Smooth muscle cell (in vitro differentiated cells): ENCODE measurements around the gene HNRNPD. TPM values are rescaled to one million over a fixed set of nuclear protein-coding genes. Genes with fewer than 3 reads are reported as not detected.
"Not testable (repeated sequence)": the region's sequence is repeated elsewhere in the genome, so short reads cannot be mapped to it uniquely, and the experiment has no call there.

Experiments
- DNase-seq: peaks from one replicate; lab custom pipeline; 2025; ENCODE audit not compliant: unreplicated experiment; lab: John Stamatoyannopoulos, UW
- H2AFZ ChIP-seq: fragments of 200-600 bp; sonication (generic); 2 replicates; pipeline ENCODE4 v1.6.0; 2016; ENCODE audit warnings: antibody characterized with exemption, low read depth, mild to moderate bottlenecking
- H3F3A ChIP-seq: fragments of 200-600 bp; sonication (generic); 2 replicates; pipeline ENCODE4 v1.6.0; 2017; ENCODE audit warnings: antibody characterized with exemption, low read depth
- H3K27ac ChIP-seq: fragments of 200-600 bp; sonication (generic); 2 replicates; pipeline ENCODE4 v1.5.1; 2016; ENCODE audit warnings: low read depth, mild to moderate bottlenecking
- H3K27me3 ChIP-seq: fragments of 200-600 bp; sonication (generic); 2 replicates; pipeline ENCODE4 v1.6.1; 2016; ENCODE audit warnings: low read depth, mild to moderate bottlenecking
- H3K36me3 ChIP-seq: fragments of 200-600 bp; sonication (generic); 2 replicates; pipeline ENCODE4 v1.5.1; 2016; ENCODE audit warnings: low read depth
- H3K4me1 ChIP-seq: fragments of 200-600 bp; sonication (generic); 2 replicates; pipeline ENCODE4 v1.5.1; 2016; ENCODE audit warnings: low read depth
- H3K4me2 ChIP-seq: fragments of 200-600 bp; sonication (generic); 2 replicates; pipeline ENCODE4 v1.6.0; 2016; ENCODE audit warnings: mild to moderate bottlenecking
- H3K4me3 ChIP-seq: fragments of 200-600 bp; sonication (generic); 2 replicates; pipeline ENCODE4 v1.5.1; 2016; ENCODE audit warnings: mild to moderate bottlenecking
- H3K79me2 ChIP-seq: fragments of 200-600 bp; sonication (generic); 2 replicates; pipeline ENCODE4 v1.6.0; 2016; ENCODE audit warnings: low read depth, mild to moderate bottlenecking
- H3K9ac ChIP-seq: fragments of 200-600 bp; sonication (generic); 2 replicates; pipeline ENCODE4 v1.6.0; 2016; ENCODE audit warnings: low read depth
- H3K9me3 ChIP-seq: fragments of 200-600 bp; sonication (generic); replicated peaks from 2 replicates; pipeline ENCODE4 v1.5.1; 2016; ENCODE audit warnings: low read depth
- H4K20me1 ChIP-seq: fragments of 200-600 bp; sonication (generic); 2 replicates; pipeline ENCODE4 v1.6.0; 2016; ENCODE audit warnings: low read depth
- WGBS: methylation state at CpG from one replicate; pipeline ENCODE4 v1.1.7; 2016; ENCODE audit warnings: low lambda C conversion rate; 5-methylcytosine and 5-hydroxymethylcytosine counted together
- polyA plus RNA-seq: library from polyadenylated mRNA; unstranded; fragments of >200 nt; fragmentation: Nextera tagmentation; extraction: Ambion mirVana; gene quantifications from 2 replicates; pipeline ENCODE4 v1.2.1, GENCODE V29; 2016
- small RNA-seq: library from RNA; depleted of rRNA; stranded (forward); fragments of <200 nt; gene quantifications from one replicate; pipeline ENCODE3, GENCODE V24; 2014
- total RNA-seq: library from RNA; depleted of rRNA; stranded (reverse); fragments of >200 nt; gene quantifications from 2 replicates; pipeline ENCODE4 v1.2.3, GENCODE V29; 2014
- TF ChIP-seq, protein P1 (sequence below): fragments of 200-600 bp; sonication (generic); IDR thresholded peaks from 2 replicates; pipeline ENCODE4 v1.5.1; 2017; ENCODE audit warnings: borderline replicate concordance, mild to moderate bottlenecking, antibody characterized with exemption; ENCODE audit not compliant: insufficient read depth, poor library complexity, severe bottlenecking

Gene HNRNPD
- total and polyA plus RNA-seq, 2 experiments from 2014 or later: 58.7 to 162 TPM

GRCh38 chr4:82331814-82332213 is 42.0 kb downstream of the HNRNPD start:
- no peaks in the 10 kb centered on the region for H4K20me1 ChIP-seq
- no peaks in the 10 kb centered on the region for H3K27me3 ChIP-seq
- H3K36me3 ChIP-seq: no peaks in the 10 kb centered on the region
- H3K9me3 ChIP-seq: no peaks in the 10 kb centered on the region
- no peaks in the 10 kb centered on the region for H3F3A ChIP-seq
- no peak overlapping the region for H3K9ac ChIP-seq
- 99% methylated on average over 4 of the region's 4 CpGs for whole genome bisulfite sequencing
- no peak overlapping the region for H3K4me3 ChIP-seq
- no peak overlapping the region for H2AFZ ChIP-seq
- H3K4me1 ChIP-seq: no peaks in the 10 kb centered on the region
- no peak overlapping the region for H3K27ac ChIP-seq
- no peak for DNase-seq
- no peak overlapping the region for H3K4me2 ChIP-seq
- H3K79me2 ChIP-seq: no peaks in the 10 kb centered on the region
- TF ChIP-seq, protein P1, sequence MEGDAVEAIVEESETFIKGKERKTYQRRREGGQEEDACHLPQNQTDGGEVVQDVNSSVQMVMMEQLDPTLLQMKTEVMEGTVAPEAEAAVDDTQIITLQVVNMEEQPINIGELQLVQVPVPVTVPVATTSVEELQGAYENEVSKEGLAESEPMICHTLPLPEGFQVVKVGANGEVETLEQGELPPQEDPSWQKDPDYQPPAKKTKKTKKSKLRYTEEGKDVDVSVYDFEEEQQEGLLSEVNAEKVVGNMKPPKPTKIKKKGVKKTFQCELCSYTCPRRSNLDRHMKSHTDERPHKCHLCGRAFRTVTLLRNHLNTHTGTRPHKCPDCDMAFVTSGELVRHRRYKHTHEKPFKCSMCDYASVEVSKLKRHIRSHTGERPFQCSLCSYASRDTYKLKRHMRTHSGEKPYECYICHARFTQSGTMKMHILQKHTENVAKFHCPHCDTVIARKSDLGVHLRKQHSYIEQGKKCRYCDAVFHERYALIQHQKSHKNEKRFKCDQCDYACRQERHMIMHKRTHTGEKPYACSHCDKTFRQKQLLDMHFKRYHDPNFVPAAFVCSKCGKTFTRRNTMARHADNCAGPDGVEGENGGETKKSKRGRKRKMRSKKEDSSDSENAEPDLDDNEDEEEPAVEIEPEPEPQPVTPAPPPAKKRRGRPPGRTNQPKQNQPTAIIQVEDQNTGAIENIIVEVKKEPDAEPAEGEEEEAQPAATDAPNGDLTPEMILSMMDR: no peak

- Histone ChIP-seq H3K9ac (no peak overlapping the region), H3K9me3 (no peaks in the 10 kb centered on the region), H3K4me3 (no peak overlapping the region), H3K27ac (no peak overlapping the region), H3F3A (no peaks in the 10 kb centered on the region), H4K20me1 (no peaks in the 10 kb centered on the region), H3K4me1 (no peaks in the 10 kb centered on the region), H2AFZ (no peak overlapping the region), H3K79me2 (no peaks in the 10 kb centered on the region), H3K36me3 (no peaks in the 10 kb centered on the region), H3K27me3 (no peaks in the 10 kb centered on the region), H3K4me2 (no peak overlapping the region)
- TF ChIP-seq, protein P1: no peak
- no peak for DNase-seq
- WGBS: 91% methylated on average over 4 of the region's 4 CpGs
These were observed 53.4 kb downstream of the HNRNPD start for GRCh38 chr4:82320351-82320750.

- not testable (repeated sequence) for H3K27me3 ChIP-seq, DNase-seq, H3K9ac ChIP-seq, H3K4me2 ChIP-seq, H3K79me2 ChIP-seq, H3K4me3 ChIP-seq, H3K4me1 ChIP-seq, H3K36me3 ChIP-seq, H3K9me3 ChIP-seq, H3F3A ChIP-seq, H3K27ac ChIP-seq, H2AFZ ChIP-seq, H4K20me1 ChIP-seq
- WGBS: 91% methylated on average over 13 of the region's 13 CpGs
These were observed 70.7 kb downstream of the HNRNPD start for GRCh38 chr4:82303063-82303462.

Small RNAs within 50 kb of the gene (small RNA-seq; reads per million reads assigned to genes)
- not detected for gene RF00150

Other genes with a start within 250 kb of the HNRNPD start
- gene HNRNPDL, start 56.5 kb upstream of the HNRNPD start, total RNA-seq: 279 and 283 TPM in 2 replicates
- gene HNRNPDL, start 56.5 kb upstream of the HNRNPD start, polyA plus RNA-seq: 144 and 169 TPM in 2 replicates
- gene ENOPH1, start 56.6 kb upstream of the HNRNPD start, total RNA-seq: 39.1 and 54.5 TPM in 2 replicates
- gene ENOPH1, start 56.6 kb upstream of the HNRNPD start, polyA plus RNA-seq: 27.4 and 36.2 TPM in 2 replicates
- gene TMEM150C, start 188.0 kb upstream of the HNRNPD start, total RNA-seq: 0.81 and 8.0 TPM in 2 replicates
- gene TMEM150C, start 188.0 kb upstream of the HNRNPD start, polyA plus RNA-seq: 0.55 and 1.7 TPM in 2 replicates